ENCODE results near the gene SPATA20.

DNA sequence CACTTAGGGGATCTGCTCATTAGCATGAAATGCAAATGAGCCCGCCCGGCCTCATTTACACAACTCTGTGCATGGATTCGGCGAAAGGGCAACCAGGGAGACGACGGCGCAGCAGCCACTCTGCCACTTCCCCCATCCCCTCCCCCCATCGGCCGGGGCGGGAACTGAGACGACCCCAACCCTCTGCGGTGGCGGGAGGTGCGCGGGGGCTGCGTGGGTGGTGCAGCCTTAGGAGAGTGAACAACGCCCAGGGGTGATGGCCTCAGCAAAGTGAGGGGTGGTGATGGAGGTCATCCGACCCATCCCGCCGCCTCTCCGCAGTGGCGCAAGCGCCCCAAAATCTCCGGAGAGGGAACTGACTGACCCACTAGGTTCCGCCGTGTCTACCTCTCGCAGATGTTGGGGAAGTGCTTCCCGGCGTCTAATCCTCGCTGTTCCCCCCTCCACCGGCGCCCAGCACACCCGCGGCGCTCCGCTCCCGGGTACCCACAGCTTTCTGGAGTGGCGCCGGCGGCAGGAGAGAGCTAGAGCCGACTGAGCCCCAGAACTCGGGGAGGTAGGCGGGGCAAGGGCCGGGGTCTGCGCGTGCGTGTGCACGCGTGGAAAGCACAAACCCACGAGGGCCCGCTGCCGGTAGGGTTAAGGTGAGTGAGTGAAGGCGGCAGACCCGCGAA, 12.1 kb downstream of the SPATA20 start:
- TF ChIP-seq RAD21 (conservative IDR thresholded peaks at IDR 0.05) (no peak), POLR2AphosphoS5 (IDR thresholded peaks at IDR 0.05) (no peak), TAF1 (IDR thresholded peaks at IDR 0.05; ENCODE audit: low read depth) (no peak), EP300 (conservative IDR thresholded peaks at IDR 0.05; ENCODE audit: poor library complexity, severe bottlenecking) (no peak), EZH2 (IDR thresholded peaks at IDR 0.05; ENCODE audit: borderline replicate concordance, insufficient read depth, low read length, poor library complexity, severe bottlenecking) (no peak)
- TF ChIP-seq, protein P1, sequence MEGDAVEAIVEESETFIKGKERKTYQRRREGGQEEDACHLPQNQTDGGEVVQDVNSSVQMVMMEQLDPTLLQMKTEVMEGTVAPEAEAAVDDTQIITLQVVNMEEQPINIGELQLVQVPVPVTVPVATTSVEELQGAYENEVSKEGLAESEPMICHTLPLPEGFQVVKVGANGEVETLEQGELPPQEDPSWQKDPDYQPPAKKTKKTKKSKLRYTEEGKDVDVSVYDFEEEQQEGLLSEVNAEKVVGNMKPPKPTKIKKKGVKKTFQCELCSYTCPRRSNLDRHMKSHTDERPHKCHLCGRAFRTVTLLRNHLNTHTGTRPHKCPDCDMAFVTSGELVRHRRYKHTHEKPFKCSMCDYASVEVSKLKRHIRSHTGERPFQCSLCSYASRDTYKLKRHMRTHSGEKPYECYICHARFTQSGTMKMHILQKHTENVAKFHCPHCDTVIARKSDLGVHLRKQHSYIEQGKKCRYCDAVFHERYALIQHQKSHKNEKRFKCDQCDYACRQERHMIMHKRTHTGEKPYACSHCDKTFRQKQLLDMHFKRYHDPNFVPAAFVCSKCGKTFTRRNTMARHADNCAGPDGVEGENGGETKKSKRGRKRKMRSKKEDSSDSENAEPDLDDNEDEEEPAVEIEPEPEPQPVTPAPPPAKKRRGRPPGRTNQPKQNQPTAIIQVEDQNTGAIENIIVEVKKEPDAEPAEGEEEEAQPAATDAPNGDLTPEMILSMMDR (IDR thresholded peaks at IDR 0.05; ENCODE audit: poor library complexity, severe bottlenecking), result no peak
- TF ChIP-seq, protein P2, sequence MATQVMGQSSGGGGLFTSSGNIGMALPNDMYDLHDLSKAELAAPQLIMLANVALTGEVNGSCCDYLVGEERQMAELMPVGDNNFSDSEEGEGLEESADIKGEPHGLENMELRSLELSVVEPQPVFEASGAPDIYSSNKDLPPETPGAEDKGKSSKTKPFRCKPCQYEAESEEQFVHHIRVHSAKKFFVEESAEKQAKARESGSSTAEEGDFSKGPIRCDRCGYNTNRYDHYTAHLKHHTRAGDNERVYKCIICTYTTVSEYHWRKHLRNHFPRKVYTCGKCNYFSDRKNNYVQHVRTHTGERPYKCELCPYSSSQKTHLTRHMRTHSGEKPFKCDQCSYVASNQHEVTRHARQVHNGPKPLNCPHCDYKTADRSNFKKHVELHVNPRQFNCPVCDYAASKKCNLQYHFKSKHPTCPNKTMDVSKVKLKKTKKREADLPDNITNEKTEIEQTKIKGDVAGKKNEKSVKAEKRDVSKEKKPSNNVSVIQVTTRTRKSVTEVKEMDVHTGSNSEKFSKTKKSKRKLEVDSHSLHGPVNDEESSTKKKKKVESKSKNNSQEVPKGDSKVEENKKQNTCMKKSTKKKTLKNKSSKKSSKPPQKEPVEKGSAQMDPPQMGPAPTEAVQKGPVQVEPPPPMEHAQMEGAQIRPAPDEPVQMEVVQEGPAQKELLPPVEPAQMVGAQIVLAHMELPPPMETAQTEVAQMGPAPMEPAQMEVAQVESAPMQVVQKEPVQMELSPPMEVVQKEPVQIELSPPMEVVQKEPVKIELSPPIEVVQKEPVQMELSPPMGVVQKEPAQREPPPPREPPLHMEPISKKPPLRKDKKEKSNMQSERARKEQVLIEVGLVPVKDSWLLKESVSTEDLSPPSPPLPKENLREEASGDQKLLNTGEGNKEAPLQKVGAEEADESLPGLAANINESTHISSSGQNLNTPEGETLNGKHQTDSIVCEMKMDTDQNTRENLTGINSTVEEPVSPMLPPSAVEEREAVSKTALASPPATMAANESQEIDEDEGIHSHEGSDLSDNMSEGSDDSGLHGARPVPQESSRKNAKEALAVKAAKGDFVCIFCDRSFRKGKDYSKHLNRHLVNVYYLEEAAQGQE (IDR thresholded peaks at IDR 0.05; ENCODE audit: borderline replicate concordance), result no peak

Data from neural cell (in vitro differentiated cells).